Smooth muscle cell (in vitro differentiated cells): Measurements from ENCODE around the gene FRY. TPM values are rescaled to one million over a fixed set of nuclear protein-coding genes. Genes with fewer than 3 reads are reported as not detected.

Source experiments
- DNase-seq: peaks from one replicate; lab custom pipeline; 2025; ENCODE audit not compliant: unreplicated experiment; lab: John Stamatoyannopoulos, UW
- H2AFZ ChIP-seq: fragments of 200-600 bp; sonication (generic); 2 replicates; pipeline ENCODE4 v1.6.0; 2016; ENCODE audit warnings: antibody characterized with exemption, low read depth, mild to moderate bottlenecking
- H3F3A ChIP-seq: fragments of 200-600 bp; sonication (generic); 2 replicates; pipeline ENCODE4 v1.6.0; 2017; ENCODE audit warnings: antibody characterized with exemption, low read depth
- H3K27ac ChIP-seq: fragments of 200-600 bp; sonication (generic); 2 replicates; pipeline ENCODE4 v1.5.1; 2016; ENCODE audit warnings: low read depth, mild to moderate bottlenecking
- H3K27me3 ChIP-seq: fragments of 200-600 bp; sonication (generic); 2 replicates; pipeline ENCODE4 v1.6.1; 2016; ENCODE audit warnings: low read depth, mild to moderate bottlenecking
- H3K36me3 ChIP-seq: fragments of 200-600 bp; sonication (generic); 2 replicates; pipeline ENCODE4 v1.5.1; 2016; ENCODE audit warnings: low read depth
- H3K4me1 ChIP-seq: fragments of 200-600 bp; sonication (generic); 2 replicates; pipeline ENCODE4 v1.5.1; 2016; ENCODE audit warnings: low read depth
- H3K4me2 ChIP-seq: fragments of 200-600 bp; sonication (generic); 2 replicates; pipeline ENCODE4 v1.6.0; 2016; ENCODE audit warnings: mild to moderate bottlenecking
- H3K4me3 ChIP-seq: fragments of 200-600 bp; sonication (generic); 2 replicates; pipeline ENCODE4 v1.5.1; 2016; ENCODE audit warnings: mild to moderate bottlenecking
- H3K79me2 ChIP-seq: fragments of 200-600 bp; sonication (generic); 2 replicates; pipeline ENCODE4 v1.6.0; 2016; ENCODE audit warnings: low read depth, mild to moderate bottlenecking
- H3K9ac ChIP-seq: fragments of 200-600 bp; sonication (generic); 2 replicates; pipeline ENCODE4 v1.6.0; 2016; ENCODE audit warnings: low read depth
- H3K9me3 ChIP-seq: fragments of 200-600 bp; sonication (generic); replicated peaks from 2 replicates; pipeline ENCODE4 v1.5.1; 2016; ENCODE audit warnings: low read depth
- H4K20me1 ChIP-seq: fragments of 200-600 bp; sonication (generic); 2 replicates; pipeline ENCODE4 v1.6.0; 2016; ENCODE audit warnings: low read depth
- WGBS: methylation state at CpG from one replicate; pipeline ENCODE4 v1.1.7; 2016; ENCODE audit warnings: low lambda C conversion rate; 5-methylcytosine and 5-hydroxymethylcytosine counted together
- polyA plus RNA-seq: library from polyadenylated mRNA; unstranded; fragments of >200 nt; fragmentation: Nextera tagmentation; extraction: Ambion mirVana; gene quantifications from 2 replicates; pipeline ENCODE4 v1.2.1, GENCODE V29; 2016
- total RNA-seq: library from RNA; depleted of rRNA; stranded (reverse); fragments of >200 nt; gene quantifications from 2 replicates; pipeline ENCODE4 v1.2.3, GENCODE V29; 2014
- TF ChIP-seq, protein P1 (sequence below): fragments of 200-600 bp; sonication (generic); IDR thresholded peaks from 2 replicates; pipeline ENCODE4 v1.5.1; 2017; ENCODE audit warnings: borderline replicate concordance, mild to moderate bottlenecking, antibody characterized with exemption; ENCODE audit not compliant: insufficient read depth, poor library complexity, severe bottlenecking

FRY gene
- total and polyA plus RNA-seq, 2 experiments from 2014 or later, result 1.1 to 3.2 TPM

DNA sequence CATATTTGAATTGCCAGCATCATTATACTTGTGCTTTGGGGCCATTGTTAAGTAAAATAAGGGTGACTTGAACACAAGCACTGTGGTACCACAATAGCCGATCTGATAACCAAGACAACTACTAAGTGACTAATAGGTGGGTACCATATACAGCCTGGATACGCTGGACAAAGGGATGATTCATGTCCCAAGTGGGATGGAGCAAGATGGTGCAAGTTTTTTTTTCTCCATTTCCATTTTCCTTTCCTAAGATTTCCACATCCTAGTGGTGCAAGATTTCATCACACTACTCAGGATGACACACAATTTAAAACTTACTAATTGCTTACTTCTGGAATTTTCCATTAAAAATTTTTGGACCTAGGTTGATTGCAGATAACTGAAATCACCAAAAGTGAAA lies 298.9 kb downstream of the FRY start:
- Histone ChIP-seq H3K9me3 (no peaks in the 10 kb centered on the region), H3K4me3 (no peak overlapping the region), H3K27ac (no peak overlapping the region), H3K4me1 (no peaks in the 10 kb centered on the region), H3K4me2 (no peak overlapping the region), H3K36me3 (no peaks in the 10 kb centered on the region), H3K79me2 (no peaks in the 10 kb centered on the region), H3K9ac (no peak overlapping the region), H2AFZ (no peak overlapping the region), H3K27me3 (no peaks in the 10 kb centered on the region), H4K20me1 (no peaks in the 10 kb centered on the region), H3F3A (no peaks in the 10 kb centered on the region)
- WGBS, result 94% methylated on average over 2 of the region's 2 CpGs
- TF ChIP-seq, protein P1, sequence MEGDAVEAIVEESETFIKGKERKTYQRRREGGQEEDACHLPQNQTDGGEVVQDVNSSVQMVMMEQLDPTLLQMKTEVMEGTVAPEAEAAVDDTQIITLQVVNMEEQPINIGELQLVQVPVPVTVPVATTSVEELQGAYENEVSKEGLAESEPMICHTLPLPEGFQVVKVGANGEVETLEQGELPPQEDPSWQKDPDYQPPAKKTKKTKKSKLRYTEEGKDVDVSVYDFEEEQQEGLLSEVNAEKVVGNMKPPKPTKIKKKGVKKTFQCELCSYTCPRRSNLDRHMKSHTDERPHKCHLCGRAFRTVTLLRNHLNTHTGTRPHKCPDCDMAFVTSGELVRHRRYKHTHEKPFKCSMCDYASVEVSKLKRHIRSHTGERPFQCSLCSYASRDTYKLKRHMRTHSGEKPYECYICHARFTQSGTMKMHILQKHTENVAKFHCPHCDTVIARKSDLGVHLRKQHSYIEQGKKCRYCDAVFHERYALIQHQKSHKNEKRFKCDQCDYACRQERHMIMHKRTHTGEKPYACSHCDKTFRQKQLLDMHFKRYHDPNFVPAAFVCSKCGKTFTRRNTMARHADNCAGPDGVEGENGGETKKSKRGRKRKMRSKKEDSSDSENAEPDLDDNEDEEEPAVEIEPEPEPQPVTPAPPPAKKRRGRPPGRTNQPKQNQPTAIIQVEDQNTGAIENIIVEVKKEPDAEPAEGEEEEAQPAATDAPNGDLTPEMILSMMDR, result no peak
- DNase-seq, result no peak

DNA sequence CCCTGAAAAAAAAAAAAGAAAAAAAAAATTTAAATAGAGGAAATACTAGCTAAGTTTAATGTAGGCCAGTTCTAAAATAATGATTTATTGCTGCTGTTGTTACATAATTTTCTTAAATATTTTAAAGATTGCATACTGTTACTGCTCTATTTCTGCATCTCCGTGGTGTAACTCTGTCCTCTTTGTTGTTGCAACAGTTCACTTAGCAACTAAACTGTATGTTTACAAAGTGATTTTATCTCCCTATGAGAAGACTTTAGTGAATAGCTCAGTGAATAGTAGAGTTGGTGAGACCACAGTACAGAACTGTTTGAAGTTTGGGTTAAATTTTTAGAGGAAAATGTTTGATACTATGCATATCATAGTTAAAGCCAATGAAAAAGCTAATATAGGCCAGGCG lies 303.1 kb downstream of the FRY start:
- H4K20me1 ChIP-seq, result no peaks in the 10 kb centered on the region
- DNase-seq, result no peak
- H2AFZ ChIP-seq, result no peak overlapping the region
- no peak overlapping the region for H3K4me3 ChIP-seq
- H3F3A ChIP-seq, result no peaks in the 10 kb centered on the region
- H3K36me3 ChIP-seq, result peaks cover 4% of the 10 kb centered on the region
- H3K9ac ChIP-seq, result no peak overlapping the region
- no peaks in the 10 kb centered on the region for H3K9me3 ChIP-seq
- TF ChIP-seq, protein P1, result no peak
- no peaks in the 10 kb centered on the region for H3K27me3 ChIP-seq
- no peak overlapping the region for H3K4me2 ChIP-seq
- no peak overlapping the region for H3K27ac ChIP-seq
- 87% methylated on average over 2 of the region's 2 CpGs for WGBS
- H3K79me2 ChIP-seq, result no peaks in the 10 kb centered on the region
- no peaks in the 10 kb centered on the region for H3K4me1 ChIP-seq

DNA sequence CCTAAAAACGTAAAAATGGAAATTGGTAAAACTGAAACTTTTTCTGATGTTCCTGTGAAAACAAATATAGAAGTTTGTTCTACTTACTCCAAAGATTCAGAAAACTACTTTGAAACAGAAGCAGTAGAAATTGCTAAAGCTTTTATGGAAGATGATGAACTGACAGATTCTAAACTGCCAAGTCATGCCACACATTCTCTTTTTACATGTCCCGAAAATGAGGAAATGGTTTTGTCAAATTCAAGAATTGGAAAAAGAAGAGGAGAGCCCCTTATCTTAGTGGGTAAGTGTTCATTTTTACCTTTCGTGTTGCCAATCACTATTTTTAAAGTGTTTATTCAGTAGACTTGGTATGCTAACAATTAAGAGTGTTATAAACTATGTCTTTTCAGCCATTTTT lies 309.3 kb downstream of the FRY start:
- Histone ChIP-seq H3K27me3 (no peaks in the 10 kb centered on the region), H3K36me3 (peaks cover 4% of the 10 kb centered on the region), H3K9me3 (no peaks in the 10 kb centered on the region), H3F3A (no peaks in the 10 kb centered on the region), H2AFZ (no peak overlapping the region), H3K9ac (no peak overlapping the region), H4K20me1 (no peaks in the 10 kb centered on the region), H3K4me1 (no peaks in the 10 kb centered on the region), H3K4me3 (no peak overlapping the region), H3K27ac (no peak overlapping the region), H3K79me2 (no peaks in the 10 kb centered on the region), H3K4me2 (no peak overlapping the region)
- WGBS, result 93% methylated on average over 3 of the region's 3 CpGs
- DNase-seq, result no peak
- TF ChIP-seq, protein P1, result no peak

DNA sequence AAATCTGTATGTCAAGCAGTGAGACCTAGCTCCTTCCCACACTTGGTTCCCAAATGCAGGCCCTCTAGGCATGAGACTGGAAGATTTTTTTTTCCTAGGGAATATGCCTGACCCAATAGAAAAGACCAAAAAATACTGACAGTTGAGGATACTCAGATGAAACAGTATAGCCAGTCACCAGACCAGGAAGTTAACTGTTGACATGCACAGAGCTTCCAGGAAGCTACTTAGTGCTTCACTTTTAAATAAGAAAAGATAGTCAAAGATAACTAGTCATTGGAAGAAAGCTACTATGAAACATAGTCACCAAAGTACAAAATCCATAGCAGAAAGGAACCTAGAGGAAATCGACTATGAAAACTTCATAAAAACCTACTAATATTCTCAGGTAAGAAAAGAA lies 316.1 kb downstream of the FRY start:
- Histone ChIP-seq H3K27ac (no peak overlapping the region), H3K9me3 (no peaks in the 10 kb centered on the region), H4K20me1 (no peaks in the 10 kb centered on the region), H2AFZ (no peak overlapping the region), H3K79me2 (no peaks in the 10 kb centered on the region), H3F3A (no peaks in the 10 kb centered on the region), H3K4me3 (no peak overlapping the region), H3K27me3 (no peaks in the 10 kb centered on the region), H3K9ac (no peak overlapping the region), H3K36me3 (no peaks in the 10 kb centered on the region), H3K4me2 (no peak overlapping the region), H3K4me1 (no peaks in the 10 kb centered on the region)
- TF ChIP-seq, protein P1, result no peak
- 98% methylated on average over 1 of the region's 1 CpG for WGBS
- no peak for DNase-seq
